Activated T-cell treated with anti-CD3 and anti-CD28 coated beads, Interleukin-2, amount 50 U/mL, for 1 hour (primary cell): ENCODE data around the gene ARFRP1.
A peak's percentile ranks its signal among the peaks of the same experiment; 100 is the strongest.

Source experiments
- DNase-seq: peaks from one replicate; pipeline ENCODE4 v3.0.0-alpha.2; 2020

The ARFRP1 gene

DNA sequence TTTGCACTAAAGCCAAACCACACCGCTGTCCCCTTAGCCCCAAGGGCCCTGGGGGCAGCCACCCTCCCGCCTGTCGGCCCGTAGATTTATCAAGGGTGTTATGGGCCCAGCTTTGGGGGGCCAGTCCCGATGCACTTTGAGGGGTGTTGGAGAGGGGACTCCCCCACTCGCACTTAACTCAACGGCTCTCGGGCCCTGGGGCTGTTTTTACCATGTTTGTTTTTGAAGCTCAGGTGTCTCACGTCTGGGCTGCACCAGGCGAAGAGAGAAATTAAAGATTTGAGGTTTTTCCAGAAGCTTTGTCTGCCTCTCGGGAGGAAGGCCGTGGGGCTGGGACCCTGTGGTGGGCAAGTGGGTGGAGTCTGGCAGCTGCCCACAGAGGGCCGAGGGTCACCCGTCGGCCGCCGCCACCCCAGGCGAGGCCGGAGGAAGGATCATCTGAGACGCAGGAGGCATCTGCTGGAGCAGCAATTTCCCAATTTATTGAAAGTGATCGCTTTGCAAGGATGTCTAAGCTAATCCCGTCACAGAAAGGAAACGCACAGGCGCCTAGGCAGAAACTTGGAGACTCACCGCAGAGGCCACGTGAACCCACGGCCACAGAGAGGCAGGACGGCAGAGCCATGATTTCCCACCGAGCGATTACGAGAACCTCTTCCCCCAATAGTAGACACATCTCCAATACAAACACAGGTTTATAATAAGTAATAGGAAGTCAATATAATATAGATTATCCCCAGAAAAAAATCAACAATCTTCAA is 35.6 kb upstream of the ARFRP1 start:
- no peak for DNase-seq

DNA sequence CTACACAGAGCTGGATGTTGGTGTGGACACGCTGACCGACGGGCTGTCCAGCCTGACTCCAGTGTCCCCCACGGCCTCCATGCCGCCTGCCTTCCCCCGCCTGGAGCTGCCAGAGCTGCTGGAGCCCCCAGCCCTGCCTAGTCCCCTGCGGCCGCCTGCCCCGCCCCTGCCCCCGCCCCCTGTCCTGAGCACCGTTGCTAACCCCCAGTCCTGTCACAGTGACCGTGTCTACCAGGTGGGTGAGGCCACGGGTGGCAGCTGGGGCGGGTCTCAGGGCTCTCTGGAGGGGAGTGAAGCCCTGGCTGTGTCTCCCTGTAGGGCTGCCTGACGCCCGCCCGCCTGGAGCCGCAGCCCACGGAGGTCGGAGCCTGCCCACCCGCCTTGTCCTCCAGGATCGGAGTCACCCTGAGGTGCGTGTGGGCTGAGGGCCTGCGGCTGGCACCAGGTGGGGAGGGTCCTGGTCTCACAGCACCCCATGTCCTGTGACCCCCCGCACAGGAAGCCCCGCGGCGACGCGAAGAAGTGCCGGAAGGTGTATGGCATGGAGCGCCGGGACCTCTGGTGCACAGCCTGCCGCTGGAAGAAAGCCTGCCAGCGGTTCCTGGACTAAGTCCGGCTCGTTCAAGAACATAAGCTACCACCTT is 34.7 kb upstream of the ARFRP1 start:
- no peak for DNase-seq

DNA sequence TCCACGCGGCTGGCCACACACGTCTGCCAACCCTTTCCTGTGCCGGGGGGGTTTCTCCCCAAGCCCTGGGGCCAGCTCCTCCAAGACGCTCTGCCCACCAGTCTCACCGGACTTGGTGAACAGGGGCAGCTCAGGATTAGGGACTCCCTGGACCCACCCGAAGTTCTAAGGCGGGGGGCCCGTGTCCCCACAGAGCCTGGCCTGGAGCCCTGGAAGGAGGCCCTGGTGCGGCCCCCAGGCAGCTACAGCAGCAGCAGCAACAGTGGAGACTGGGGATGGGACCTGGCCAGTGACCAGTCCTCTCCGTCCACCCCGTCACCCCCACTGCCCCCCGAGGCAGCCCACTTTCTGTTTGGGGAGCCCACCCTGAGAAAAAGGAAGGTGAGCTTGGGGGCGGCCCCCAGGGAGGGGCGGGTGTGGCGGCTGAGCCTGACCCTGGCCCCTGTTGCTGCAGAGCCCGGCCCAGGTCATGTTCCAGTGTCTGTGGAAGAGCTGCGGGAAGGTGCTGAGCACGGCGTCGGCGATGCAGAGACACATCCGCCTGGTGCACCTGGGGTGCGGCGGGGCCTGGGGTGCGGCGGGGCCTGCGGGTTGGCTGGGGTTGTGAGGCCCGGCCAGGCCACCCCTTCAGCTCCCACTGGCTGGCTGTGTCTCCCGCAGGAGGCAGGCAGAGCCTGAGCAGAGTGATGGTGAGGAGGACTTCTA is 34.1 kb upstream of the ARFRP1 start:
- no peak for DNase-seq

DNA sequence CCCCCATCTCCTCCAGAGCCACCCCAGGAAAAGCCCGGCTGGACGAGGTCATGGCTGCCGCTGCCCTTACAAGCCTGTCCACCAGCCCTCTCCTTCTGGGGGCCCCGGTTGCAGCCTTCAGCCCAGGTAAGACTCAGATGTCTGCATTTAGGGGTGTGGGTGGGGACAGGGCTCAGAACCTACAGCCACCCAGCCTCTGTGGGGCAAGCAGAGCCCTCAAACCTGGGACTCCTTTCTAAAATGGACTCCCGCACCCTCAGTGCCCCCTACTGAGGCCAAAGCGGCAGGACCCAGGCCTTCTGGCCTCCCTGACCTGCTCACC is 33.5 kb upstream of the ARFRP1 start:
- DNase-seq: no peak

DNA sequence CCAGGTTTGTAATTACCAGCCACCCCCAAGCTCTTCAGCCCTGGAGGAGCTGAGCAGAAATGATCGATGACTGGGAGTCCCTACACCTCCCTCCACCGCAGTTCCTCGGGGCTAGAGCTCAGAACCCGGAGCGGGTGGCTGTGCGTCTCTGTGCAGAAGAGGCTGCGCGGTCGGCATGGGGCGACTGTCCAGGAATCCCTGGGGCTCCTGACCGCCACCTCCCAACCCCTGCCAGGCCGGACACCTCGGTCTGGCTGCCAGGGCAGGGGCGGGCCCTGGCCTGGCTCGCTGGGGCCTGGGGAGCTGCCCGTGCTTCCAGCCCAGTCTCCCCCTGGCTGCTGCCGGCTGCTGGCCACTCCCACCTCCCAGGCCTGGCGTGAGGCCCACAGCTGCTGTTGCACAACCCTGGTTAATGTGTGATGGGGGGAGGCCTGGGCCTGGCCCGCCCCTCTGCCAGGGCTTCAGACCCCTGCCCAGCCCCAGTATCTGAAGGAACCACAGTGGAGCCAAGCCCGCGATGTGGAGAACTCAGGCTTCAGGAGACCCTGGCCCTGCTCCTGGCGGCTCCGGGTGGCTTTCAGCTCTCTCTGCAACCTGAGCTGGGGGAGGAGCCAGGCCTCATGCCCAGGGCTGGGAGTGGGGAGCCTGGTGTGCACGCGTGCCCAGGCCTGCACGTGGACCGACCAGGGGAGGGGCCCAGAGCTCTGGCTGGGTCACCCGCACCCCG is 33.0 kb upstream of the ARFRP1 start:
- peak; percentile 53 for DNase-seq

DNA sequence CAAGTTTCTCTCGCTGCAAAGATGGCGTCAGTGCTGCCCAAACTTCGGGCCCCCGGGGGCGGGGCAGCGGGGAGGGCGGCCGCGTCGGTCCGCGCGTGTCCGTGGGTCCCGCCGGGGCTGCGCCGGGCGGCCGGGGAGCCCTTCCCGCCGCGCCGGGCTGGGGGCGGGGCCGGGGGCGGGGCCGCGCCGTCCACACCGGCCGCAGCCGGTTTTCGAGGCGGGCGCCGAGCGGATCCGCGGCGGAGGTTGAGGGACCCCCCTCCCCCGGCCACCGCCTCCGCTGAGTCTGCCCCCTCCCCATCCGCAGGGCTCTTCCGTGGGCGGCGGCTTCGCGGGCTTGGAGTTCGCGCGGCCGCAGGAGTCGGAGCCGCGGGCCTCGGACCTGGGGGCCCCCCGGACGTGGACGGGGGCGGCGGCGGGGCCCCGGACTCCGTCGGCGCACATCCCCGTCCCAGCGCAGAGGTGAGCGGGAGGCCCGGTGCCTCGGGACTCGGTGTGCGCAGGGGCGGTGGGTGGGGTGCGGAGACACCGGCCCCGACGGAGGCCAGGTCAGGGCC is 32.4 kb upstream of the ARFRP1 start:
- peak; percentile 65 for DNase-seq

- DNase-seq: peak; percentile 76
Measured at GRCh38 chr20:63739130-63740069, 31.6 kb upstream of the ARFRP1 start, which contains the start of gene SLC2A4RG. Gene SLC2A4RG (plus strand): TSS chr20:63739776. CDS start chr20:63739913, 137 bp downstream.

DNA sequence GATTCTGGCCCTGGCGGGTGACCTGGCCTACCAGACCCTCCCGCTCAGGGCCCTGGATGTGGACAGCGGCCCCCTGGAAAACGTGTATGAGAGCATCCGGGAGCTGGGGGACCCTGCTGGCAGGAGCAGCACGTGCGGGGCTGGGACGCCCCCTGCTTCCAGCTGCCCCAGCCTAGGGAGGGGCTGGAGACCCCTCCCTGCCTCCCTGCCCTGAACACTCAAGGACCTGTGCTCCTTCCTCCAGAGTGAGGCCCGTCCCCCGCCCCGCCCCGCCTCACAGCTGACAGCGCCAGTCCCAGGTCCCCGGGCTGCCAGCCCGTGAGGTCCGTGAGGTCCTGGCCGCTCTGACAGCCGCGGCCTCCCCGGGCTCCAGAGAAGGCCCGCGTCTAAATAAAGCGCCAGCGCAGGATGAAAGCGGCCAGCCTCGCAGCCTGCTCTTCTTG is 30.9 kb upstream of the ARFRP1 start:
- DNase-seq: peak; percentile 54

DNA sequence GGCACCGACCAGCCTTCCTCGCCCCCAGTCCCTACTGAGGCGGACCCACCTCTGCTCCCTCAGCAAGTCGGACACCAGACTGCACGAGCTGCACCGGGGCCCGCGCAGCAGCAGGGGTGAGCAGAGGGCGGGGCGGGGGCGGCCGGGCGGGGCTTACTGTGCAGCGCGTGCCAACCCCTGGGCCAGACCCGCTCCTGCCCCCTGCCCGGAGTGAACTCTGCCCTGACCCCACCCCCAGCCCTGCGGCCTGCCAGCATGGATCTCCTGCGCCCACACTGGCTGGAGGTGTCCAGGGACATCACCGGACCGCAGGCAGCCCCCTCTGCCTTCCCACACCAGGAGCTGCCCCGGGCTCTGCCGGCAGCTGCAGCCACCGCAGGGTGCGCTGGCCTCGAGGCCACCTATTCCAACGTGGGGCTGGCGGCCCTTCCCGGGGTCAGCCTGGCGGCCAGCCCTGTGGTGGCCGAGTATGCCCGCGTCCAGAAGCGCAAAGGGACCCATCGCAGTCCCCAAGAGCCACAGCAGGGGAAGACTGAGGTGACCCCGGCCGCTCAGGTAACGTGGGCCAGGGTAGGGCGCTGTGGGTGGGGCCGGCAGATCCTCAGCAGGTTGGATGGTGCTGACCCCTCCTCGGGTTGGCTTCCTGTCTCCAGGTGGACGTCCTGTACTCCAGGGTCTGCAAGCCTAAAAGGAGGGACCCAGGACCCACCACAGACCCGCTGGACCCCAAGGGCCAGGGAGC is 30.3 kb upstream of the ARFRP1 start:
- DNase-seq: peak; percentile 57

DNA sequence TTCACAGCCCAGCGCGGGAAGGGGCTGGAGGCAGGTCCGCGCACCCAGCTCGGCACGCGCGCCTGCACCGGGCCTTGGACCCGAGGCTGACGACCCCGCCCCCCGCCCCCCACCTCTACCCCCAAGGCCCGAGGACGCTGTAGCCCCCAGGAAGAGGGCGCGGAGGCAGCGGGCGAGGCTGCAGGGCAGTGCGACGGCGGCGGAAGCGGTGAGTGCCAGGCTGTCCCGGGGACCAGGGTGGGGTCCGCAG is 29.8 kb upstream of the ARFRP1 start:
- no peak for DNase-seq

- DNase-seq: peak; percentile 78
Measured at GRCh38 chr20:63736893-63737694, 29.3 kb upstream of the ARFRP1 start.

DNA sequence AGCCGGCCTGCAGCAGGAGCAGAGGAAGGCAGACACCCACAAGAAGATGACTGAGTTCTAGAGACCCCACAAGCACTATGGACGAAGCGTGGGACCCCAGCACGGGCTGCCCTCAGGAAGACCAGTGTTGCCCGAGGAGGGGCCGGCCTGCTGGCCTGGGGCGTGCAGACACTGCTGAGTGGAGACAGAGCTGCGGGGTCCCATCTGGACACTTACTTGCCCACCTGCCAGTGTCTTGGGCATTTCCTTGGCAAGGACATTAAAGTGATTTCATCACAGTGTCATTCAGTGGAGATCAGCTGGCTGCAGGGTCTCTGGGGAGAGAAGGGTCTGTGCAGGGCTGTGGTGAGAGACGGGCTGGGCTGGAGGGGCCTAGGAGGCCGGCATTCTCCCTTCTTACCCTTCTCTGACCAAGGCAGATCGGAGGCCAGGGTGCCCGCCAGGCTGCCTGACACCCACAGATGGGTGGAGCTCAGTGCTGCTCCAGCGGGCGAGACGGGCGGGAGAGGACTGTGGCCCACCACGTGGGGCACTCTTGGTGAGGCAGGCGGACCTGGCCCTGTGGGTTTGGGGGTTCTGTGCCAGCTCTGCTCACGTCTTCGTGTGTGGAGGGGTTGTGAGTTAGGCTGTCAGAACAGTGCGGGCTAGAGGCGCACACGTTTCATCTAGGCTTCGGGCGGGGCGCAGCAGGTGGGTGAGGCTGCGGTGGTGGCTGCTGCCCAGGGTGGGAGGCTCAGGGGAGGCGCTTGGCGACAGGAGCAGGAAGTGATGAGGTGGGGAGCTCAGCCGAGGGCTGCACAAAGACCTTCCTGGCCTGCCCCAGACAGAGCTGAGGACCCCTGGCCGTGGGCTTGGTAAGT is 28.3 kb upstream of the ARFRP1 start, which contains the start of gene LIME1:
Gene LIME1 (plus strand): TSS at position 806 of the 860 bp plus-strand sequence. CDS start 886 bp downstream, outside the sequence.
- peak; percentile 80 for DNase-seq

GRCh38 chr20:63734946-63735858 is 27.4 kb upstream of the ARFRP1 start:
- DNase-seq: no peak

- DNase-seq: no peak
Measured at GRCh38 chr20:63734111-63734945, 26.6 kb upstream of the ARFRP1 start.

DNA sequence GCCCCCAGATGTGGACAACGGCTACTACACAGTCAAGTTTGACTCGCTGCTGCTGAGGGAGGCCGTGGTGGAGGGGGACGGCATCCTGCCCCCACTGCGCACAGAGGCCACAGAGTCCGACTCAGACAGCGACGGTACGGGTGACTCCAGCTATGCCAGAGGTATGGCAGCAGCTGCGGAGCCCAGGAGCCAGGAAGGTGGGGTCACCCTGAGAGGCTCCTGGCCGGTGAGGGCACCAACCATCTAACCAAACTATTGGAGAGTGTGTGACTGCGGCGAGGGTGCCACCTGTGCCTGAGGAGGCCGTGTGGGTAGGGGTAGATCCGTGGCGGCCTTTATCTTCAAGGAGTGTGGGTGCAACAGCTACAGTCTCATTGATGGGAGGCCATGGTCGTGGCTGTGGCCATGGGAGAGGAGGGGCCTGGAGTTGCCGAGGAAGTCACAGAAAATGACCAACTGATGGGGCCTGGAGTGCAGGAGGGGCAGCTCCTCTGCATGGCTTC is 25.9 kb upstream of the ARFRP1 start:
- DNase-seq: no peak

- no peak for DNase-seq
Measured at GRCh38 chr20:63733117-63733516, 25.3 kb upstream of the ARFRP1 start.
